HG03066 (cell line): ENCODE data around the gene OR10H3.
"Not testable (repeated sequence)": the region's sequence is repeated elsewhere in the genome, so short reads cannot be mapped to it uniquely, and the experiment has no call there.

ENCODE experiments used
- ATAC-seq: cut with Tn5 transposase; IDR thresholded peaks from one replicate; pipeline ENCODE4 v1.9.1; 2021; ENCODE audit warnings: low read depth; ENCODE audit not compliant: unreplicated experiment

OR10H3 gene

GRCh38 chr19:15776991-15777970 lies 39.5 kb downstream of the OR10H3 start:
- no peak for ATAC-seq

GRCh38 chr19:15779756-15780476 lies 42.1 kb downstream of the OR10H3 start:
- no peak for ATAC-seq

GRCh38 chr19:15780610-15781418 lies 43.0 kb downstream of the OR10H3 start:
- ATAC-seq: no peak

GRCh38 chr19:15781661-15782060 lies 43.9 kb downstream of the OR10H3 start:
- ATAC-seq: no peak

- ATAC-seq: no peak
These were observed 44.4 kb downstream of the OR10H3 start for GRCh38 chr19:15782211-15782610.

- not testable (repeated sequence) for ATAC-seq
These were observed 45.1 kb downstream of the OR10H3 start for GRCh38 chr19:15782896-15783295.

- ATAC-seq: no peak
These were observed 49.9 kb downstream of the OR10H3 start, which contains the start of gene OR10H5 for GRCh38 chr19:15787611-15788155. Gene OR10H5 (plus strand): TSS chr19:15787661. CDS start chr19:15794049, 6,388 bp downstream.

- no peak for ATAC-seq
These were observed 50.9 kb downstream of the OR10H3 start for GRCh38 chr19:15788594-15789270.

GRCh38 chr19:15790096-15790495 lies 52.3 kb downstream of the OR10H3 start:
- no peak for ATAC-seq
